ENCODE measurements around the gene HAPLN3. TPM values are rescaled to one million over a fixed set of nuclear protein-coding genes. Genes with fewer than 3 reads are reported as not detected.

The HAPLN3 gene
- total and polyA plus RNA-seq, 2 experiments from 2014 or later, result 4.2 to 6.6 TPM

DNA sequence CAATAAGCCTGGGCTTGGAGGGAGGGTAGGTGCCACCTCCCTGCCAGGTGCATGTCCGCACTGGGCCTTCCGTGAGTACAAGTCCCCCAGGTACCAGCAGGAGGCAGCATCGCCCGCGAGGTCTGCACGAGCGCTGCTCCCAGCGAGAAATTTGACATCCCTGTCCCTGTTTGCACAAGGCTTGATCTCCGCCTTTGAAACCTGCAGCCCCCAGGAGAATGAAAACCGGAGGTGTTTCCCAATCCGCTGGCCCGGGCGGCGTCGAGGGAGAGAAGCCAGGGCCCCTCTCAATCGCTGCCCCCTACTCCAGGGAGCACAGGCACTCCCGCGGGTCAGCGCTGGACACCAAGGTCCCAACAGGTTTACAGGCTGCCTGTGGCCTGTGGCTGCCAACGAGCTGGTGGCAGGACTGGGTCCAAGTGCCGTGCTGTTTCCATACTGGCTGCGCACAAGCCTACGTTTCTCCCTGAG lies 961 bp downstream of the HAPLN3 start:
- Histone ChIP-seq H4K20me1 (ENCODE audit: insufficient read depth, poor library complexity, severe bottlenecking) (no peaks in the 10 kb centered on the region), H3K4me3 (peak overlapping the region; percentile 41), H2AFZ (no peak overlapping the region), H3K9me3 (ENCODE audit: low read depth) (no peaks in the 10 kb centered on the region), H3K79me2 (no peaks in the 10 kb centered on the region), H3K27ac (no peak overlapping the region), H3K4me1 (ENCODE audit: insufficient read depth) (peaks cover 25% of the 10 kb centered on the region), H3K36me3 (replicated peaks; ENCODE audit: insufficient read depth, low read depth) (no peaks in the 10 kb centered on the region), H3K4me2 (peak overlapping the region; percentile 99), H3K9me2 (replicated peaks; ENCODE audit: insufficient read depth) (no peaks in the 10 kb centered on the region), H3K27me3 (peaks cover 10% of the 10 kb centered on the region)
- WGBS (ENCODE audit: low lambda C conversion rate, missing lambda C conversion rate), result under 1% methylated on average over 23 of the region's 23 CpGs
- peak; percentile 85 for DNase-seq (ENCODE audit: low spot score)
- TF ChIP-seq, protein P1, sequence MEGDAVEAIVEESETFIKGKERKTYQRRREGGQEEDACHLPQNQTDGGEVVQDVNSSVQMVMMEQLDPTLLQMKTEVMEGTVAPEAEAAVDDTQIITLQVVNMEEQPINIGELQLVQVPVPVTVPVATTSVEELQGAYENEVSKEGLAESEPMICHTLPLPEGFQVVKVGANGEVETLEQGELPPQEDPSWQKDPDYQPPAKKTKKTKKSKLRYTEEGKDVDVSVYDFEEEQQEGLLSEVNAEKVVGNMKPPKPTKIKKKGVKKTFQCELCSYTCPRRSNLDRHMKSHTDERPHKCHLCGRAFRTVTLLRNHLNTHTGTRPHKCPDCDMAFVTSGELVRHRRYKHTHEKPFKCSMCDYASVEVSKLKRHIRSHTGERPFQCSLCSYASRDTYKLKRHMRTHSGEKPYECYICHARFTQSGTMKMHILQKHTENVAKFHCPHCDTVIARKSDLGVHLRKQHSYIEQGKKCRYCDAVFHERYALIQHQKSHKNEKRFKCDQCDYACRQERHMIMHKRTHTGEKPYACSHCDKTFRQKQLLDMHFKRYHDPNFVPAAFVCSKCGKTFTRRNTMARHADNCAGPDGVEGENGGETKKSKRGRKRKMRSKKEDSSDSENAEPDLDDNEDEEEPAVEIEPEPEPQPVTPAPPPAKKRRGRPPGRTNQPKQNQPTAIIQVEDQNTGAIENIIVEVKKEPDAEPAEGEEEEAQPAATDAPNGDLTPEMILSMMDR (IDR thresholded peaks at IDR 0.05; ENCODE audit: poor library complexity), result peak; percentile 76
- TF ChIP-seq EZH2 (IDR thresholded peaks at IDR 0.05; ENCODE audit: borderline replicate concordance) (no peak), EZH2phosphoT487 (IDR thresholded peaks at IDR 0.05; ENCODE audit: low read depth, severe bottlenecking, unreplicated experiment) (no peak)

DNA sequence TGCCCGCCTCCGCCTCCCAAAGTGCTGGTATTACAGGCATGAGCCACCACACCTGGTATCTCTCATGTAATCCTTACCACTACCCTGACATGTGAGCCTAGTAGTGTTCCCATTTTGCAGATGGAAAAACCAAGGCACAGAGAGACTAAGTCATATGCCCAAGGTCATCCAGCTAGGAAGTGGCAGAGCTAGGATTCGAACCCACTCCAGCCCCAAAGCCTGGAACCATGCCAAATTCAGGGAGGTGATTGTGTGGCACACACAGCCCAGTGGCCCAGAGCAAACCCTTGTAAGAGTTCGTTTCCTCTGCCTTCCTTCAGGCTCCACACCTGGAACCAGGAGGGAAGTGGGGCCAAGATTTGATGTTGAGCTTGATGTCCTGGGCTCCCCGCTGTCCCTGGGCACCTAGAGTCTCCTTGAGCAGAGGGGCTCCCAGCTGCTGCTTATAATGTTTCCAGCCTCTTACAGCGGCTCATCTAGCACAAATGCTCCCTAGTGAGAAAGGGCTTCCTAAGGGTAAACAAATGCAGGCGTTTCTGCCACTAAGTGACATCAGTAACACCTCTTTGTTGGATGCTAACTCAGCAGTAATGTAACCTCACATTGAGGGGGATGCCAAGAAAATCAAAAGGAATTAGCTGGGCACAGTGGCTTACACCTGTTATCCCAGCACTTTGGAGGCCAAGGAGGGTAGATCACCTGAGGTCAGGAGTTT lies 3.6 kb downstream of the HAPLN3 start:
- no peak for TF ChIP-seq EZH2 (IDR thresholded peaks at IDR 0.05; ENCODE audit: borderline replicate concordance)
- TF ChIP-seq EZH2phosphoT487 (IDR thresholded peaks at IDR 0.05; ENCODE audit: low read depth, severe bottlenecking, unreplicated experiment), result no peak
- TF ChIP-seq, protein P1 (IDR thresholded peaks at IDR 0.05; ENCODE audit: poor library complexity), result no peak
- H3K27ac ChIP-seq, result no peak overlapping the region
- H3K4me1 ChIP-seq (ENCODE audit: insufficient read depth), result peaks cover 19% of the 10 kb centered on the region
- H3K27me3 ChIP-seq, result peaks cover 10% of the 10 kb centered on the region
- H3K36me3 ChIP-seq (replicated peaks; ENCODE audit: insufficient read depth, low read depth), result no peaks in the 10 kb centered on the region
- H3K79me2 ChIP-seq, result no peaks in the 10 kb centered on the region
- DNase-seq (ENCODE audit: low spot score), result no peak
- H3K4me3 ChIP-seq, result no peak overlapping the region
- no peaks in the 10 kb centered on the region for H4K20me1 ChIP-seq (ENCODE audit: insufficient read depth, poor library complexity, severe bottlenecking)
- WGBS (ENCODE audit: low lambda C conversion rate, missing lambda C conversion rate), result 86% methylated on average over 7 of the region's 7 CpGs
- H3K4me2 ChIP-seq, result no peak overlapping the region
- no peaks in the 10 kb centered on the region for H3K9me2 ChIP-seq (replicated peaks; ENCODE audit: insufficient read depth)
- no peak overlapping the region for H2AFZ ChIP-seq
- H3K9me3 ChIP-seq (ENCODE audit: low read depth), result no peaks in the 10 kb centered on the region

DNA sequence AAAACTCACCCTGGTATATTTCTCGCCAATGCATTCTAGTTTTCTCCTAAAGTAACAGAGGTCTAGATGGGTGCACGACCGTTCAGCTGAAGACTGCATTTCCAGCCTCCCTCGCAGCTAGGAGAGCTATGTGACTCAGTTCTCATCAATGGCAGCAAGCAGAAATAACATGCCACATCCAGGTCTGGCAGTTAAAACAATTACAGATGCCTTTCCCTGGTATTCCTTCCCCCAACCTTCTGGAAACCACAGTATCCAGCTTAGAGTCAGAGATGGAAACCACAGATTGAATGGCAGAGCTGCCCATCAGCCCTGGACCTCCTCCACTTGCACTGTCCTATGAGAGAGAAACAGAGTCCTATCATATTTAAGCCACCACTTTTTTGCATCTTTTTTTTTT lies 4.8 kb downstream of the HAPLN3 start:
- no peak for TF ChIP-seq EZH2 (IDR thresholded peaks at IDR 0.05; ENCODE audit: borderline replicate concordance)
- TF ChIP-seq EZH2phosphoT487 (IDR thresholded peaks at IDR 0.05; ENCODE audit: low read depth, severe bottlenecking, unreplicated experiment), result no peak
- Histone ChIP-seq H3K9me2 (replicated peaks; ENCODE audit: insufficient read depth) (no peaks in the 10 kb centered on the region), H3K4me1 (ENCODE audit: insufficient read depth) (peaks cover 11% of the 10 kb centered on the region), H3K27ac (no peak overlapping the region), H2AFZ (no peak overlapping the region), H3K4me3 (no peak overlapping the region), H3K9me3 (ENCODE audit: low read depth) (no peaks in the 10 kb centered on the region), H4K20me1 (ENCODE audit: insufficient read depth, poor library complexity, severe bottlenecking) (no peaks in the 10 kb centered on the region), H3K79me2 (no peaks in the 10 kb centered on the region), H3K36me3 (replicated peaks; ENCODE audit: insufficient read depth, low read depth) (no peaks in the 10 kb centered on the region), H3K27me3 (peaks cover 10% of the 10 kb centered on the region), H3K4me2 (no peak overlapping the region)
- DNase-seq (ENCODE audit: low spot score), result no peak
- 91% methylated on average over 4 of the region's 4 CpGs for WGBS (ENCODE audit: low lambda C conversion rate, missing lambda C conversion rate)

DNA sequence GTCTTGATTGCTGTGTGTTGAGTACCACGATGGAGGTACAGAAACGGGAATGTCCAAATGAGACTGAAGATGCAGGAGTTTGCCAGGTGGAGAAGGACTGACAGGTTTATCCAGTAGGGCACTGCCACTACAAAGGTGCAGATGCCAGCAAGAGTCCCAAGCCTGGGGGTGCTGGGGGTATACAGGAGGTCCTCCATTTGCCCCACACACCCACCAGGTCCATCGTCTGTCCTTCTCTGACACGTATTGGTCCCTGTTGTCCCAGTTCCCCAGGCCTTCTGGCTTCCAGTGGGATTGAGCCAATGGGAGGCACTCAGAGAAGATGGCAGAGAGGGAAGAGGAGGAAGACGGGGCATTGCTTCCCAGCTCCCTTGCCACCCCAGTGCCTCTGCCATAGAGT lies 6.6 kb downstream of the HAPLN3 start:
- Histone ChIP-seq H3K27me3 (no peaks in the 10 kb centered on the region), H3K9me3 (ENCODE audit: low read depth) (no peaks in the 10 kb centered on the region), H3K9me2 (replicated peaks; ENCODE audit: insufficient read depth) (no peaks in the 10 kb centered on the region), H3K4me1 (ENCODE audit: insufficient read depth) (no peaks in the 10 kb centered on the region), H3K4me2 (no peak overlapping the region), H4K20me1 (ENCODE audit: insufficient read depth, poor library complexity, severe bottlenecking) (no peaks in the 10 kb centered on the region), H3K27ac (no peak overlapping the region), H3K36me3 (replicated peaks; ENCODE audit: insufficient read depth, low read depth) (no peaks in the 10 kb centered on the region), H3K4me3 (no peak overlapping the region), H2AFZ (no peak overlapping the region), H3K79me2 (no peaks in the 10 kb centered on the region)
- TF ChIP-seq, protein P1 (IDR thresholded peaks at IDR 0.05; ENCODE audit: poor library complexity), result no peak
- no peak for TF ChIP-seq EZH2 (IDR thresholded peaks at IDR 0.05; ENCODE audit: borderline replicate concordance)
- no peak for TF ChIP-seq EZH2phosphoT487 (IDR thresholded peaks at IDR 0.05; ENCODE audit: low read depth, severe bottlenecking, unreplicated experiment)
- no peak for DNase-seq (ENCODE audit: low spot score)
- 92% methylated on average over 5 of the region's 5 CpGs for WGBS (ENCODE audit: low lambda C conversion rate, missing lambda C conversion rate)
